Transverse colon (tissue), 4 donors: ENCODE data around the gene GLUD1.

Source experiments
- CTCF ChIP-seq, 5 experiments: fragments of 200-600 bp in 3 of 5; fragments of 450-650 bp in 2 of 5; sonication (generic) in 3 of 5; IDR thresholded peaks; 1 replicate in 2 of 5; 2 replicates in 3 of 5; pipeline ENCODE4 v1.5.1; 2016 to 2017; ENCODE audit warnings: antibody characterized with exemption in 5 of 5, inconsistent platforms in 3 of 5, mild to moderate bottlenecking in 2 of 5, moderate library complexity in 1 of 5
- EP300 ChIP-seq: sonication (generic); formaldehyde crosslinking; IDR thresholded peaks from one replicate; pipeline ENCODE4 v1.6.1; 2017; ENCODE audit warnings: antibody characterized with exemption, low read depth
- POLR2A ChIP-seq: fragments of 450-650 bp; IDR thresholded peaks from one replicate; pipeline ENCODE4 v1.6.1; 2016; ENCODE audit warnings: antibody characterized with exemption, mild to moderate bottlenecking, moderate library complexity
- POLR2AphosphoS5 ChIP-seq, 3 donors: sonication (generic); formaldehyde crosslinking; IDR thresholded peaks; one replicate each; pipeline ENCODE4 v1.6.1; 2016; ENCODE audit warnings: antibody characterized with exemption in 3 of 3

- TF ChIP-seq CTCF (IDR thresholded peaks at IDR 0.05) (no peak), POLR2A (no peak), EP300 (no peak), POLR2AphosphoS5 (IDR thresholded peaks at IDR 0.05) (no peak)
Measured at GRCh38 chr10:87053111-87053510, 41.5 kb downstream of the GLUD1 start.
